SU-DHL-6 (cell line): ENCODE data around the gene PJA1.

Experiments used
- EZH2phosphoT487 ChIP-seq: fragments of 200-600 bp; sonication (generic), shearing (Covaris generic); conservative IDR thresholded peaks from 2 replicates; pipeline ENCODE4 v1.6.1; 2018; ENCODE audit warnings: mild to moderate bottlenecking, antibody characterized with exemption, low read length, moderate library complexity, mixed read lengths
- TF ChIP-seq, protein P1 (sequence below): fragments of 200-600 bp; sonication (generic); IDR thresholded peaks from one replicate; pipeline ENCODE4 v1.5.1; 2017; ENCODE audit warnings: antibody characterized with exemption, mild to moderate bottlenecking, low read length, moderate library complexity; ENCODE audit not compliant: insufficient read depth, poor library complexity, severe bottlenecking

DNA sequence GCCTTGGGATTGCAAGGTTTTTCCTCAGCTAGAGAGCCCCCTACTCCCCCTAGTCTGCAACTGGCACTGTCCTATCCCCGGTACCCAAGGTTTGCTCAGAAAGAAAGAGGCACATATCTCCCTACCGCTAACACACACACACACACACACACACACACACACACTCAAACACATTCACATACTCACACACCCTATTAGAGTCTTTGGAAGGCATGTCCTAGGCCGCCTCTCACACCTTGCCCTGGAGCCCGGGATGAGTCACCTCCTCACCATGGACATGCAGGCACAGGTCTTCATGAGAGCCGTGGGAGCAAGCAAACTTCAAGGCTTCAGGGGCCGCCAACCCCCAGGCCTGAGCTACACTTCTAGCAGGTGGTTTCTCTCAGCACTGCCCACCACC, 49.2 kb downstream of the PJA1 start:
- TF ChIP-seq EZH2phosphoT487: no peak
- TF ChIP-seq, protein P1, sequence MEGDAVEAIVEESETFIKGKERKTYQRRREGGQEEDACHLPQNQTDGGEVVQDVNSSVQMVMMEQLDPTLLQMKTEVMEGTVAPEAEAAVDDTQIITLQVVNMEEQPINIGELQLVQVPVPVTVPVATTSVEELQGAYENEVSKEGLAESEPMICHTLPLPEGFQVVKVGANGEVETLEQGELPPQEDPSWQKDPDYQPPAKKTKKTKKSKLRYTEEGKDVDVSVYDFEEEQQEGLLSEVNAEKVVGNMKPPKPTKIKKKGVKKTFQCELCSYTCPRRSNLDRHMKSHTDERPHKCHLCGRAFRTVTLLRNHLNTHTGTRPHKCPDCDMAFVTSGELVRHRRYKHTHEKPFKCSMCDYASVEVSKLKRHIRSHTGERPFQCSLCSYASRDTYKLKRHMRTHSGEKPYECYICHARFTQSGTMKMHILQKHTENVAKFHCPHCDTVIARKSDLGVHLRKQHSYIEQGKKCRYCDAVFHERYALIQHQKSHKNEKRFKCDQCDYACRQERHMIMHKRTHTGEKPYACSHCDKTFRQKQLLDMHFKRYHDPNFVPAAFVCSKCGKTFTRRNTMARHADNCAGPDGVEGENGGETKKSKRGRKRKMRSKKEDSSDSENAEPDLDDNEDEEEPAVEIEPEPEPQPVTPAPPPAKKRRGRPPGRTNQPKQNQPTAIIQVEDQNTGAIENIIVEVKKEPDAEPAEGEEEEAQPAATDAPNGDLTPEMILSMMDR: no peak
